AG04449 (cell line): ENCODE results near the gene ACSL1.
"Not testable (repeated sequence)": the region's sequence is repeated elsewhere in the genome, so short reads cannot be mapped to it uniquely, and the experiment has no call there.

Source experiments
- CTCF ChIA-PET: fragments of 350-600 bp; formaldehyde crosslinking; extraction: SDS; loops from one replicate; lab custom pipeline; 2021; ENCODE audit warnings: antibody characterized with exemption; lab: Yijun Ruan, JAX
- POLR2A ChIA-PET: fragments of 400-600, 350-600 bp; formaldehyde crosslinking; extraction: SDS; loops from one replicate; lab custom pipeline; 2020; ENCODE audit warnings: antibody characterized with exemption, inconsistent platforms; lab: Yijun Ruan, JAX
- DNase-seq: peaks from one replicate; pipeline ENCODE4 v3.0.0-alpha.2; 2010; ENCODE audit warnings: low read depth, low spot score
- H3K4me3 ChIP-seq: 2 replicates; pipeline ENCODE4 v1.5.1; 2011; ENCODE audit warnings: low read depth, mild to moderate bottlenecking, control low read depth, low read length
- TF ChIP-seq, protein P1 (sequence below): IDR thresholded peaks from one replicate; pipeline ENCODE4 v1.5.1; 2011; ENCODE audit warnings: mild to moderate bottlenecking, moderate library complexity, low read length, control low read depth, inconsistent platforms; ENCODE audit not compliant: insufficient read depth; ENCODE audit errors: missing control alignments

The ACSL1 gene

DNA sequence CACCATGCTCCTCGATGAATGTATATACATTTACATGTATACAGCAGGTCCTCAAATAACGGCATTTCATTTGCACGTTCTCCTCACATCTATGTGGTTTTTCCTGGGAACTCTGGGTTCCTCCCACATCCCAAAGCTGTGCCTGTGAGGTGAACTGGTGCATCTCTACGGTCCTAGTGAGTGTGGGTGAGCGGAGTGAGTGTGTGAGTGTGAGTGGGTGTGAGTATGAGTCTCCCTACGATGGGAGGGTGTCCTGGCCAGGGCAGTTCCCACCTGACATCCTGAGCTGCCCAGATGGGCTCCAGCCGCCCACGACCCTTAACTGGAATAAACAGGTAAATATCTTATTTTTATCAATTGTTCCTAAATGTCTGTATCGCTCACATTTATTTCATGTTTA, 40.0 kb downstream of the ACSL1 start:
- no peak overlapping the region for H3K4me3 ChIP-seq
- no peak for DNase-seq
- CTCF ChIA-PET, result no interaction called here
- TF ChIP-seq, protein P1, sequence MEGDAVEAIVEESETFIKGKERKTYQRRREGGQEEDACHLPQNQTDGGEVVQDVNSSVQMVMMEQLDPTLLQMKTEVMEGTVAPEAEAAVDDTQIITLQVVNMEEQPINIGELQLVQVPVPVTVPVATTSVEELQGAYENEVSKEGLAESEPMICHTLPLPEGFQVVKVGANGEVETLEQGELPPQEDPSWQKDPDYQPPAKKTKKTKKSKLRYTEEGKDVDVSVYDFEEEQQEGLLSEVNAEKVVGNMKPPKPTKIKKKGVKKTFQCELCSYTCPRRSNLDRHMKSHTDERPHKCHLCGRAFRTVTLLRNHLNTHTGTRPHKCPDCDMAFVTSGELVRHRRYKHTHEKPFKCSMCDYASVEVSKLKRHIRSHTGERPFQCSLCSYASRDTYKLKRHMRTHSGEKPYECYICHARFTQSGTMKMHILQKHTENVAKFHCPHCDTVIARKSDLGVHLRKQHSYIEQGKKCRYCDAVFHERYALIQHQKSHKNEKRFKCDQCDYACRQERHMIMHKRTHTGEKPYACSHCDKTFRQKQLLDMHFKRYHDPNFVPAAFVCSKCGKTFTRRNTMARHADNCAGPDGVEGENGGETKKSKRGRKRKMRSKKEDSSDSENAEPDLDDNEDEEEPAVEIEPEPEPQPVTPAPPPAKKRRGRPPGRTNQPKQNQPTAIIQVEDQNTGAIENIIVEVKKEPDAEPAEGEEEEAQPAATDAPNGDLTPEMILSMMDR, result no peak
- POLR2A ChIA-PET, result no interaction called here

DNA sequence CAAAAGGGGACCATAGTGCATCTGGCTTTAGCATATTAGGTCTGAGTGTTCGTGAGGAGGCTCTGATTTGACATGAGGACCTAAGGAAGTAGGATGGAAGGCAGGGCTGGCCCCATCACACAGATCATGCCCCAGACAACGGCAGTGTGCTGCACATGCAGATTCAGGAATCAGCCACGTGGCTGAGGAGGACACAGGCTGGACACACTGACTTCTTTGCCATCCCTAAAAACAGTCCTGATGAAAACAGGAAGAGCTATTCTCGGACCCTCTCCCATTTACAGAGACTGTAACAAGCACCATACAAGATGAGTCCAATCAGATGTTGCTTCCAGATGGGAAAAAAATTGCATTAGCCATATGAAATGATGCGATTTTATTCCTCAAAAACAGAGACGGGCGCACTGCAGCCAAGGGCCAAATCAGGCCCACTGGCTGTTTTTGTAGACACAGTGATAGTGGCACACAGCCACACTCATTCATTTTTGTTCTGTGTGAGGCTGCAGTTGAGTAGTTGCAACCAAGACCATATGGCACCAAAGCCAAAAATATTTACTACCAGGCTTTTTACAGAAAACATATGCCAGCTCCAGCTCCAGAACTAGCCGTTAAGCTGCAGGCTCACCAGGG, 41.0 kb downstream of the ACSL1 start:
- DNase-seq, result no peak
- CTCF ChIA-PET, result interaction anchor here (1.1 kb wide), 1 partner anchor 39 kb away, joined by 3 read pairs; no protein-coding TSS in a partner anchor
- no peak overlapping the region for H3K4me3 ChIP-seq
- POLR2A ChIA-PET, result no interaction called here
- TF ChIP-seq, protein P1, result no peak

DNA sequence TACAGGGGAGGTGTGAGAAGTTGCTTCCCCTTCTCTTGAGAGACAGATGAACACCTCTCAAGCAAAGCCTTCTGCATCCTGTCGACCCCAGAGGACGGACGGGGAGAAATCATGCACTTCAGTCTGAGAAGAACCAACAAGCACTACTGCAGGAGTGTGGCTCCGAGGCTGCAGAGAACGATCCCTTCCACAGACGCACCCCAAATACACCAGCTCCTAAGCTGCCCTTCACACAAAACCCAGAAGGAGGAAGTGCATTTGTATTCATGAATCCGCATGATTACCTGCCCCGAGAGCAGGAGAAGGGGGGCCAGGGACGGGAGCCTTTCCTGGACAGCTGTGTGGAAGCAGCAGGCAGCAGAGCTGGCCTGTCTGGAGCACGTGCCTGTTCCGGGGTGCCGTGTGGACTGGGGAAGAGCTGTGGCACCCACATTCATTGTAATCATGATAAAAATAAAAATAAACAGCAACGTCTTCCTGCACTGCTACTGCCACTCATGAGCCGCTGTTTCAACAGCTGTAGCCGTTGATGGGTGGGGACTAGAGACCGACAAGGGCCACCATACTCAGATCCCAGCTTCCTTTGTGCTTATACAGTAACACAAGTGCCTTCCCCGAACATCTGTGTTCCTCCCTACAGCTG, 42.9 kb downstream of the ACSL1 start:
- TF ChIP-seq, protein P1, result no peak
- ChIA-PET POLR2A (no interaction called here), CTCF (no interaction called here)
- no peak overlapping the region for H3K4me3 ChIP-seq
- DNase-seq, result no peak

DNA sequence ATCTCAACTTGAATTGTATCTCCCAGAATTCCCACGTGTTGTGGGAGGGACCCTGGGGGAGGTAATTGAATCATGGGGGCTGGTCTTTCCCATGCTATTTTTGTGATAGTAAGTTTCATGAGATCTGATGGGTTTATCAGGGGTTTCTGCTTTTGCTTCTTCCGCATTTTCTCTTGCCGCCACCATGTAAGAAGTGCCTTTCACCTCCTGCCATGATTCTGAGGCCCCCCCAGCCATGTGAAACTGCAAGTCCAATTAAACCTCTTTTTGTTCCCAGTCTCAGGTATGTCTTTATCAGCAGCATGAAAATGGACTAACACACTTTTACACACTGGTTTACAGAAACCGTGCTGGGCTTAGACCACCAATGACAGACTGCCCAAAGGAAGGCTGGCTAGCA, 46.6 kb downstream of the ACSL1 start:
- CTCF ChIA-PET, DNase-seq, H3K4me3 ChIP-seq, POLR2A ChIA-PET: not testable (repeated sequence)

DNA sequence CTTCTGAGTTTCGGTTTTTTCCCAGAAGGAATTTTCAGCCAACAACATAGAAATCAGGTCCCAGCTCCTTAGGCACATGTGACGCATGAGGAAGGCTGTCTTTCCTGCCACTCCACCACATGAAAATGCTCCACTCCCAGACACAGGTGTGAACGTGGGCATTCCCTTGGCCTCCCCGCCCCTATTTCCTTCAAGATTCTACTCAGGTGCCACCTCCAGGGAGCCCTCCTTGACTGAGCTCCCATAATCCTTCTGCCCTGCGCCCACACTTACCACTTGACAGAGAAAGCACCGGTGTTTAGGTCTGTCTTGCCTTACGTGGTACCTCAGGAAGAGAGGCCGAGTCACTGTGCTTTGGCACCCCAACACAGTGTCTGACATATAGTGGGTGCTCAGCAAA, 47.4 kb downstream of the ACSL1 start:
- DNase-seq, result no peak
- ChIA-PET CTCF (no interaction called here), POLR2A (no interaction called here)
- TF ChIP-seq, protein P1, result no peak
- no peak overlapping the region for H3K4me3 ChIP-seq

DNA sequence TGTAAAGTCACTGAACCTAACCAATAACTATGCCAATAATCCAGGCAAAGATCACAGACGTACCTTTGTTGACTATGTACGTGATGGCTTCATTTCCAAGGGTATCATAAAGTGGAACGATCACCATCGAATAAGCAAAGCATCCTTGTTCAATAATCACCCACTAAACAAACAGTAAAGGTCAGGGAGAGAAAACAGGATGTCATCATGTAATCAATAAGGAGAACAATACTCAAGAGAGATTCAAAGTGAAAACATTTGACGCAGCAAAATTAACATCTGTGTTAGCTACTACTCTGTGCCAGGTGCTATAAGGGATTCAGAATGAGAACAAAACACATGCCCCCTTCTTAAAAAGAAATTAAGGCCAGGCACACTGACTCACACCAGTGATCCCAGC, 48.9 kb downstream of the ACSL1 start:
- POLR2A ChIA-PET, result no interaction called here
- CTCF ChIA-PET, result no interaction called here
- TF ChIP-seq, protein P1, result no peak
- H3K4me3 ChIP-seq, result no peak overlapping the region
- DNase-seq, result no peak
